ENCODE measurements around the gene FAM227A.

GRCh38 chr22:38699143-38699542, 43.0 kb upstream of the FAM227A start:
- TF ChIP-seq CTCF (conservative IDR thresholded peaks at IDR 0.05; ENCODE audit: low read depth, low read length) = no peak
- TF ChIP-seq SMC3 (IDR thresholded peaks at IDR 0.05; ENCODE audit: low read depth, low read length) = no peak
- no peak for TF ChIP-seq BHLHE40 (IDR thresholded peaks at IDR 0.05; ENCODE audit: low read depth, low read length)
- TF ChIP-seq ELK1 (IDR thresholded peaks at IDR 0.05; ENCODE audit: borderline replicate concordance, low read depth, low read length) = no peak
- no peak for TF ChIP-seq RFX5 (IDR thresholded peaks at IDR 0.05; ENCODE audit: low read depth, low read length)
- no peak for TF ChIP-seq POLR2A (IDR thresholded peaks at IDR 0.05; ENCODE audit: low read depth, low read length)
- TF ChIP-seq RAD21 (IDR thresholded peaks at IDR 0.05; ENCODE audit: low read length) = no peak
- no peak for TF ChIP-seq RCOR1 (IDR thresholded peaks at IDR 0.05; ENCODE audit: insufficient replicate concordance, low read length)
- no peak for TF ChIP-seq MAZ (IDR thresholded peaks at IDR 0.05; ENCODE audit: borderline replicate concordance, low read depth, low read length)
- no peak for TF ChIP-seq MXI1 (IDR thresholded peaks at IDR 0.05; ENCODE audit: borderline replicate concordance, low read depth, low read length)
- no peak for TF ChIP-seq NFE2L2 (IDR thresholded peaks at IDR 0.05; ENCODE audit: low read depth, low read length)
- no peak for TF ChIP-seq FOS (IDR thresholded peaks at IDR 0.05; ENCODE audit: low read depth, low read length)
- no peak for TF ChIP-seq CHD1 (IDR thresholded peaks at IDR 0.05; ENCODE audit: low read depth, low read length)
- TF ChIP-seq CEBPB (IDR thresholded peaks at IDR 0.05; ENCODE audit: low read depth, low read length) = no peak

All from IMR-90 (cell line).